Nephron progenitor cell (in vitro differentiated cells): ENCODE data around the gene CDK5RAP3.
A peak's percentile ranks its signal among the peaks of the same experiment; 100 is the strongest.
"Not testable (repeated sequence)": the region's sequence is repeated elsewhere in the genome, so short reads cannot be mapped to it uniquely, and the experiment has no call there.

Source experiments
- DNase-seq: peaks from one replicate; pipeline ENCODE4 v3.0.0; 2021
- H3K27ac Mint-ChIP-seq: 2 replicates; pipeline ENCODE4 v1.8.0; 2021; ENCODE audit warnings: mild to moderate bottlenecking, moderate library complexity, mixed read lengths
- H3K27me3 Mint-ChIP-seq: 2 replicates; pipeline ENCODE4 v1.8.0; 2021; ENCODE audit warnings: mild to moderate bottlenecking, low read depth, mixed read lengths; ENCODE audit not compliant: poor library complexity
- H3K36me3 Mint-ChIP-seq: 2 replicates; pipeline ENCODE4 v1.8.0; 2021; ENCODE audit warnings: low read depth, mixed read lengths
- H3K4me1 Mint-ChIP-seq: 2 replicates; pipeline ENCODE4 v1.8.0; 2021; ENCODE audit warnings: mixed read lengths
- H3K4me3 Mint-ChIP-seq: 2 replicates; pipeline ENCODE4 v1.8.0; 2021; ENCODE audit warnings: mild to moderate bottlenecking, moderate library complexity, mixed read lengths
- H3K9me3 Mint-ChIP-seq: 2 replicates; pipeline ENCODE4 v1.8.0; 2021; ENCODE audit warnings: mild to moderate bottlenecking, moderate library complexity, mixed read lengths
- CTCF ChIP-seq: fragments of 200-600 bp; sonication (generic); IDR thresholded peaks from 2 replicates; pipeline ENCODE4 v1.5.0; 2021; ENCODE audit warnings: antibody characterized with exemption

CDK5RAP3 gene

GRCh38 chr17:48014595-48015111 lies 43.7 kb downstream of the CDK5RAP3 start:
- peak overlapping the region; percentile 27 for H3K4me3 Mint-ChIP-seq
- peaks cover 10% of the 10 kb centered on the region for H3K27me3 Mint-ChIP-seq
- H3K27ac Mint-ChIP-seq: peak overlapping the region; percentile 2
- peaks cover 75% of the 10 kb centered on the region for H3K4me1 Mint-ChIP-seq
- no peak for DNase-seq
- H3K9me3 Mint-ChIP-seq: no peaks in the 10 kb centered on the region
- H3K36me3 Mint-ChIP-seq: no peaks in the 10 kb centered on the region
- TF ChIP-seq CTCF: no peak

- Mint-ChIP-seq H3K27ac (peak overlapping the region; percentile 41), H3K4me3 (no peak overlapping the region)
- no peak for TF ChIP-seq CTCF
These were observed 45.2 kb downstream of the CDK5RAP3 start for GRCh38 chr17:48016112-48016511.

GRCh38 chr17:48017817-48018158 lies 46.9 kb downstream of the CDK5RAP3 start:
- H3K4me1 Mint-ChIP-seq: peaks cover 59% of the 10 kb centered on the region
- H3K9me3 Mint-ChIP-seq, DNase-seq, H3K36me3 Mint-ChIP-seq, H3K27ac Mint-ChIP-seq, H3K4me3 Mint-ChIP-seq: not testable (repeated sequence)
- H3K27me3 Mint-ChIP-seq: peaks cover 28% of the 10 kb centered on the region

More at GRCh38 chr17:48016112-48016511, 45.2 kb downstream of the CDK5RAP3 start:
- peaks cover 22% of the 10 kb centered on the region for H3K27me3 Mint-ChIP-seq
- DNase-seq: no peak
- H3K36me3 Mint-ChIP-seq: no peaks in the 10 kb centered on the region
- peaks cover 71% of the 10 kb centered on the region for H3K4me1 Mint-ChIP-seq
- no peaks in the 10 kb centered on the region for H3K9me3 Mint-ChIP-seq

- no peaks in the 10 kb centered on the region for H3K9me3 Mint-ChIP-seq
- DNase-seq: no peak
- no peaks in the 10 kb centered on the region for H3K36me3 Mint-ChIP-seq
- H3K27ac Mint-ChIP-seq: no peak overlapping the region
- peaks cover 56% of the 10 kb centered on the region for H3K4me1 Mint-ChIP-seq
- no peak overlapping the region for H3K4me3 Mint-ChIP-seq
- no peak for TF ChIP-seq CTCF
- H3K27me3 Mint-ChIP-seq: peaks cover 35% of the 10 kb centered on the region
These were observed 51.0 kb downstream of the CDK5RAP3 start for GRCh38 chr17:48021934-48022333.

- Mint-ChIP-seq H3K4me3 (peak overlapping the region; percentile 87), H3K9me3 (no peaks in the 10 kb centered on the region), H3K4me1 (peaks cover 57% of the 10 kb centered on the region), H3K27ac (no peak overlapping the region), H3K36me3 (no peaks in the 10 kb centered on the region), H3K27me3 (peaks cover 32% of the 10 kb centered on the region)
- DNase-seq: no peak
- TF ChIP-seq CTCF: no peak
These were observed 52.0 kb downstream of the CDK5RAP3 start for GRCh38 chr17:48022901-48023300.

- TF ChIP-seq CTCF: no peak
These were observed 52.7 kb downstream of the CDK5RAP3 start for GRCh38 chr17:48023400-48024148.

More at GRCh38 chr17:48023400-48024148, 52.7 kb downstream of the CDK5RAP3 start:
- DNase-seq: peak; percentile 87
- Mint-ChIP-seq H3K36me3 (no peaks in the 10 kb centered on the region), H3K27me3 (peaks cover 28% of the 10 kb centered on the region), H3K9me3 (no peaks in the 10 kb centered on the region), H3K27ac (no peak overlapping the region), H3K4me1 (peaks cover 51% of the 10 kb centered on the region), H3K4me3 (peak overlapping the region; percentile 87)
